ENCODE results near the gene HBQ1. TPM values are rescaled to one million over a fixed set of nuclear protein-coding genes. Genes with fewer than 3 reads are reported as not detected.
"Not testable (repeated sequence)": the region's sequence is repeated elsewhere in the genome, so short reads cannot be mapped to it uniquely, and the experiment has no call there.

Gene HBQ1
- total RNA-seq, 1 donor from 2014 or later, result not detected

DNA sequence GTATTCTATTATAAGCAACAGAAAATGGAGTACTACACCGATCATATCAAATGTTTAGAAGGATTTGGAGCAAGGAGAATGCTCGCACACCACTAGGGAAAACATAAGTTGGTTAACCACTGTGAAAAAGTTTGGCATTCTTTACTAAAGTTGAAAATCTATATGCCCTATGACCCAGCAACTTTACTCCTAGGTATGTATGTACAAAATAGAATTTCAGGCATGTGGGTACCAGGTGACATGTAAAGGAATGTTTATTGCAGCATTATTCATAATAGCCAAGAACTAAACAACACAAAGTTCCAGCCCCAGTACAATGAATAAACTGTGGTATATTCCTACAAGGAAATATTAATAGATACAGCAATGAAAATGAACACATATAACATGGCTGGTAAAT lies 33.6 kb upstream of the HBQ1 start:
- Mint-ChIP-seq H3K27me3 (ENCODE audit: unreplicated experiment) (peaks cover 7% of the 10 kb centered on the region), H3K4me1 (ENCODE audit: unreplicated experiment) (no peaks in the 10 kb centered on the region), H3K27ac (ENCODE audit: unreplicated experiment) (no peak overlapping the region), H3K9me3 (ENCODE audit: unreplicated experiment) (no peaks in the 10 kb centered on the region), H3K4me3 (ENCODE audit: unreplicated experiment) (no peak overlapping the region), H3K36me3 (ENCODE audit: low read depth, unreplicated experiment) (no peaks in the 10 kb centered on the region)
- DNase-seq (ENCODE audit: low spot score), result no peak
- TF ChIP-seq, protein P1, sequence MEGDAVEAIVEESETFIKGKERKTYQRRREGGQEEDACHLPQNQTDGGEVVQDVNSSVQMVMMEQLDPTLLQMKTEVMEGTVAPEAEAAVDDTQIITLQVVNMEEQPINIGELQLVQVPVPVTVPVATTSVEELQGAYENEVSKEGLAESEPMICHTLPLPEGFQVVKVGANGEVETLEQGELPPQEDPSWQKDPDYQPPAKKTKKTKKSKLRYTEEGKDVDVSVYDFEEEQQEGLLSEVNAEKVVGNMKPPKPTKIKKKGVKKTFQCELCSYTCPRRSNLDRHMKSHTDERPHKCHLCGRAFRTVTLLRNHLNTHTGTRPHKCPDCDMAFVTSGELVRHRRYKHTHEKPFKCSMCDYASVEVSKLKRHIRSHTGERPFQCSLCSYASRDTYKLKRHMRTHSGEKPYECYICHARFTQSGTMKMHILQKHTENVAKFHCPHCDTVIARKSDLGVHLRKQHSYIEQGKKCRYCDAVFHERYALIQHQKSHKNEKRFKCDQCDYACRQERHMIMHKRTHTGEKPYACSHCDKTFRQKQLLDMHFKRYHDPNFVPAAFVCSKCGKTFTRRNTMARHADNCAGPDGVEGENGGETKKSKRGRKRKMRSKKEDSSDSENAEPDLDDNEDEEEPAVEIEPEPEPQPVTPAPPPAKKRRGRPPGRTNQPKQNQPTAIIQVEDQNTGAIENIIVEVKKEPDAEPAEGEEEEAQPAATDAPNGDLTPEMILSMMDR (IDR thresholded peaks at IDR 0.05; ENCODE audit: unreplicated experiment), result no peak

DNA sequence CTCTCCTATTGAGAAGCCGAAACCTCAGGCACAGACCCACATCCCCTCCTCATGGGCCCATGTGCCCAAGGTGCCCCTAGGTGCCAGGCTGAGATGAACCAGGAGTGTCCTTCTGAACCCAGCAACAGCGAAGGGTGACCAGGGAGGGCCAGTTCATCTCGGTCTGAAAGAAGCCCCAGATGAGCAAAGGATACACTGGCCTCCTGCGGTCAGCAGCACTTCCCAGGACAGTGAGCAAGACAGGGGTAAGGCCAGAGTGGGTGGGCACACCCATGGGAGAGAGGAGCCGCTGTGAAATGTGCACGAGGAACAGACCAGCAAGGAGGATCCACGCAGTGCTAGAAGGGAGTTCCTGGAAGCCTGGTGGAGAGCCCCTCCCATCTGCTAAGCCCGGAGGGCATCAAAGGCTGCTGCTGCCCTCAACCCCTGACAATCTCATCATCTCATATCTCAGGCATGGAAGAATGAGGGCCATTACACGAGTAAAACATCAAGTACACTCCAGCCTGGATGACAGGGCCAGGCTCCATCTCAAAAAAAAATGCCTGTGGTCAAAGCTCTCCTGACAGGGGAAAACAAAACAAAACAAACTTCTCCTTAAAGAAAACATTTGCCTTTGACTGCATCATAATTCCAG lies 31.1 kb upstream of the HBQ1 start:
- Mint-ChIP-seq H3K27me3 (ENCODE audit: unreplicated experiment) (peaks cover 3% of the 10 kb centered on the region), H3K4me3 (ENCODE audit: unreplicated experiment) (no peak overlapping the region), H3K9me3 (ENCODE audit: unreplicated experiment) (no peaks in the 10 kb centered on the region), H3K36me3 (ENCODE audit: low read depth, unreplicated experiment) (no peaks in the 10 kb centered on the region), H3K27ac (ENCODE audit: unreplicated experiment) (no peak overlapping the region), H3K4me1 (ENCODE audit: unreplicated experiment) (no peaks in the 10 kb centered on the region)
- TF ChIP-seq, protein P1 (IDR thresholded peaks at IDR 0.05; ENCODE audit: unreplicated experiment), result no peak
- no peak for DNase-seq (ENCODE audit: low spot score)

DNA sequence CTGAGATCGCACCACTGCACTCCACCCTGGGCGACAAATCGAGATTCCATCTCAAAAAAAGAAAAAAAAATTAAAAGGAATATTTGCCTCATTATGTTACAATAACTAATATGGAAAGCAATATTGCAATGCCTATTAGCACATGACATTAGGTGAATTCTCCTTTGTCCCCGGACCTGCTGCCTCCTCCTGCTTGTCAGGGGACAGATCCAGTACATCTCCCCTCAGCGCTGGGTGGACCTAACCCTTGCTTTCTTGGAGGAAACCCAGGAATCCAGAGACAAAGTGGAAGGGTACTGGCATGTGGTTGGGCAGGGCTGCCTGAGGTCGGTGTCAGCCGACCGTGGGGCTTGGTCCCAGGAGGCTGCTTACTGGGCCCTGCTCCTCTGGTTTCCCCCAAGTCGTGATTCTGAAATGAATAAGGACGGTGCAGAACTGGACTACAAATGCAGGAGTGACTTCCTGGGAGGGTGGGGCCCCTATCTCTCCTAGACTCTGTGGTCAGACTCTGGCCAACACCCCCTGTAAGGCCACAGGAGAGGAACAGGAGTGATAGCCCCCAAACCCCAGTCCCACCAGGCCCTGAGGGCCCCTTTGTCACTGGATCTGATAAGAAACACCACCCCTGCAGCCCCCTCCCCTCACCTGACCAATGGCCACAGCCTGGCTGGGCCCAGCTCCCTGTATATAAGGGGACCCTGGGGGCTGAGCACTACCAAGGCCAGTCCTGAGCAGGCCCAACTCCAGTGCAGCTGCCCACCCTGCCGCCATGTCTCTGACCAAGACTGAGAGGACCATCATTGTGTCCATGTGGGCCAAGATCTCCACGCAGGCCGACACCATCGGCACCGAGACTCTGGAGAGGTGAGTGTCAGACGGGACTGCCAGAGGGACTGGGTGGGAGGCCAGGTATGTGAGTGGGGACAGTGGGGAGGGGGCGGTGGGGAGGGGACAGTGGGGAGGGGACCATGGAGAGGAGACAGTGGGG lies 27.8 kb upstream of the HBQ1 start, which contains the start of gene HBZ:
Gene HBZ (plus strand): TSS at position 504 of the 988 bp plus-strand sequence. CDS start 266 bp downstream, at position 770.
- H3K36me3 Mint-ChIP-seq (ENCODE audit: low read depth, unreplicated experiment), result no peaks in the 10 kb centered on the region
- TF ChIP-seq, protein P1 (IDR thresholded peaks at IDR 0.05; ENCODE audit: unreplicated experiment), result no peak
- peaks cover 7% of the 10 kb centered on the region for H3K27me3 Mint-ChIP-seq (ENCODE audit: unreplicated experiment)
- no peaks in the 10 kb centered on the region for H3K9me3 Mint-ChIP-seq (ENCODE audit: unreplicated experiment)
- H3K4me3 Mint-ChIP-seq (ENCODE audit: unreplicated experiment), result no peak within 1 kb of the TSS
- peaks cover 5% of the 10 kb centered on the region for H3K4me1 Mint-ChIP-seq (ENCODE audit: unreplicated experiment)
- H3K27ac Mint-ChIP-seq (ENCODE audit: unreplicated experiment), result no peak within 1 kb of the TSS
- no peak for DNase-seq (ENCODE audit: low spot score)

DNA sequence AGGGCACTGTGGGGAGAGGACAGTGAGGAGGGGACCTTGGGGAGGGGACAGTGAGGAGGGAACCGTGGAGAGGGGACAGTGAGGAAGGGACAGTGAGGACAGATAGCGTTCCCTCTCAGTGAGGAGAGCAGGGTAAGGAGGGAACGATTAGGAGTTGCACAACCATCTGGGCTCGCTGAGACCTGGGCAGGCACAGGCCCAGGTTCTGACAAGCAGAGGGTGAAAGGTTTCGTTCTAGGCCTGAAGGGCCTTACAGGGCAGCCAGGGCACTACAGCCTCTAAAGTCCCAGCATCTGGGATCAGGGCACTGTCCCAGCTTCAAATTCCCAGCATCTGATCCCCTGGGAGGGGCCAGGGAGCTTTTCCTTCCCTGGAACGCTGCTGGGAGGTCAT lies 27.1 kb upstream of the HBQ1 start:
- not testable (repeated sequence) for H3K36me3 Mint-ChIP-seq (ENCODE audit: low read depth, unreplicated experiment); H3K27ac Mint-ChIP-seq (ENCODE audit: unreplicated experiment); H3K4me1 Mint-ChIP-seq (ENCODE audit: unreplicated experiment); H3K4me3 Mint-ChIP-seq (ENCODE audit: unreplicated experiment); DNase-seq (ENCODE audit: low spot score); H3K9me3 Mint-ChIP-seq (ENCODE audit: unreplicated experiment); H3K27me3 Mint-ChIP-seq (ENCODE audit: unreplicated experiment)

DNA sequence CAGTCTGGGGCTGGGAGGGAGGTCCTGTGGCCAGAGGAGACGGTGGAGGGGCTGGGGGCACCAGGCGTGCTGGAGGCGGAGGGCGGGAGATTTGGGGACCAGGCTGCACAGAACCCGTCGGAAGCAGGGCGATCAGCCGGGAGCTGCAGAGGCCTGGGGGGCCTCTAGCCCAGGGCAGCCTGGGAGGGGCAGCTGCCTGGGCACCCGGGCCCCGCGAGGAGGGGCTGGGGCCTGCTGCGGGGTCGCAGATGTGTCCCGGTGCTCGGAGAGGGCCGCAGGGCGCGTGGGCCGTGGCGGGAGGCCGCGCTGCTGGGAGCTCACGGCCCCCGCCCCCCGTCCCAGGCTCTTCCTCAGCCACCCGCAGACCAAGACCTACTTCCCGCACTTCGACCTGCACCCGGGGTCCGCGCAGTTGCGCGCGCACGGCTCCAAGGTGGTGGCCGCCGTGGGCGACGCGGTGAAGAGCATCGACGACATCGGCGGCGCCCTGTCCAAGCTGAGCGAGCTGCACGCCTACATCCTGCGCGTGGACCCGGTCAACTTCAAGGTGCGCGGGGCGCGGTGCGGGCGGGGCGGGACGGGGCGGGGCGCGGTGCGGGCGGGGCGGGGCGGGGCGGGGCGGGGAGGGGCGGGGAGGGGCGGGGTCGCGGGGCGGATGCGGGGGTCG lies 26.6 kb upstream of the HBQ1 start:
- not testable (repeated sequence) for H3K27ac Mint-ChIP-seq (ENCODE audit: unreplicated experiment); H3K4me1 Mint-ChIP-seq (ENCODE audit: unreplicated experiment); H3K27me3 Mint-ChIP-seq (ENCODE audit: unreplicated experiment); H3K9me3 Mint-ChIP-seq (ENCODE audit: unreplicated experiment); DNase-seq (ENCODE audit: low spot score); H3K4me3 Mint-ChIP-seq (ENCODE audit: unreplicated experiment); H3K36me3 Mint-ChIP-seq (ENCODE audit: low read depth, unreplicated experiment)
